ENCODE results near the gene ILF3.

The ILF3 gene

DNA sequence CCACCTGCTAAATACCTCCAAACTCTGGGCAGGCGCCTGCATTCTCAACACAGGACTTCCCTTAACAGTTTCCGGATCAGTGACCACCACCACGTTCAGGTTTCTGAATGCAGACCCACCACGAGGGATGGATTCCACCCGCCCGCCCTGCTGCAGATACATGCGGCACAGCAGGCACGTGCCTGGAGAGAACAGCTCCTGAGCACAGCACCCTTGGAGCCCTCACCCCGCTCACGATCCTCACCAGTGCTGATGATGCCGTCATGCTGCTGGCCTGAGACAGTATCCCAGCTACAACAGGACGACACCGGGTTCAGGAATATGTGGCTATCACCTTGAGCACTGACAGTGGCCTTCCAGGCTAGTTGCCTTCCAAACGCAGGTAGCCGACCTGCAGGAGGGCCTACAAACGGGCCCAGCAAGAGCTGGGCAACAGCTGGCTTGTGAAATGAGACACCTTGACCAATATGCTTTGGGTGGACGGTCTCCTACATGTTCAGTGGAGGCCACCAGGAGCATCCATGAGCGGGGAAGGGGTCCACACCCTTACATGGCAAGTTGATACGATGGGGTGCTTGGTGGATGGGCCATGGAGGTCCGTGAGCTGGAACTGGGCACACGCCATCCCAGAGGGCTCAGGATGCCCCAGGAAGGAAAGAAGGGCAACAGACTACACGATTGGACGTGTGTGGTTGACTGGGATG is 37.2 kb downstream of the ILF3 start:
- no peak for DNase-seq (ENCODE audit: low read depth)
- no peak overlapping the region for H3K4me3 ChIP-seq (ENCODE audit: low read depth, low read length)

DNA sequence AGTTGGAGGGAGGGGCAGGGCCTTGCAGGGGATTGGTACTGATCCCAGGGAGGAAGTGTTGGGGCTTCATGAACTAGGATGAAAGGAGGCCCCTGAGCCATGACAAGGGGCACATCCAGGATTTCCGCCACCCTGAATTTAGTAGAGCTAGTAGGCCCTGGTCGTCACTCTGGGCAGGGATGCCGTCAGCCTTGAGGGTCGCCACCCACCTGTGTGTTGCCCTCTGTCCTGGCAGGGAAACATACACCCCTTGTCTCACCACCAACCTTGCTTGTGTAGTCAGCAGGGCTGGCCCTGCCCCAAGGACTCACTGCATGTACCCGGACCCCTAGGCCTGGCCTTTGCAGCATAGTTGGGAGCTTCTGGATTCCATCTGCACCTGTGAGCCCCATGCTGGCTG is 37.7 kb downstream of the ILF3 start:
- no peak overlapping the region for H3K4me3 ChIP-seq (ENCODE audit: low read depth, low read length)
- no peak for DNase-seq (ENCODE audit: low read depth)

DNA sequence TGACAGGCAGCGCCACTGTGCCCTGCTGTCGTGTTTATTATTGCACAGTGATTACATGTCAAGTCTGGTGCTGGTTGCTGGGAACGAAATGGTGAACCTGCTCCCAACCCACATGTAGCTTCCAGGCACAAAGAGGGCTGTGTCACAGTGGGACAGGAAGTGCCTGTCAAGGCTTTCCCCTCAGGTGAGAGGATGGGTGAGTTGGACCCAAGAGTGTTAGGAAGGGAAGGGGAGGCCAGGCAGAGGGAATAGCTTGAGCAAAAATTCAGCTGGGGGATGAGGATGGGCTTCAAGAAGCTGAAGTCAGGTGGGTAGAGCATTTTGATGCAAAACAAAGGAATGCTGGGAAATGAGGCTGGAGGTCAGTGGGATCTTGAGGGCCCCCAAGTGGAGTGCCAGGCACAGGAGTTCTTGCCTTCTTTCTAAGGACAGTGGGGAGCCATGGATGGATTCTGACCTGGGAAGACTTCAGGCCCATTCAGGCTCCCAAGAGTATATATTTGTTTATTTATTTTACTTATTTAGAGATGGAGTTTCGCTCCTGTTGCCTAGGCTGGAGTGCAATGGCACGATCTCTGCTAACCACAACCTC is 38.6 kb downstream of the ILF3 start:
- DNase-seq (ENCODE audit: low read depth), result no peak

DNA sequence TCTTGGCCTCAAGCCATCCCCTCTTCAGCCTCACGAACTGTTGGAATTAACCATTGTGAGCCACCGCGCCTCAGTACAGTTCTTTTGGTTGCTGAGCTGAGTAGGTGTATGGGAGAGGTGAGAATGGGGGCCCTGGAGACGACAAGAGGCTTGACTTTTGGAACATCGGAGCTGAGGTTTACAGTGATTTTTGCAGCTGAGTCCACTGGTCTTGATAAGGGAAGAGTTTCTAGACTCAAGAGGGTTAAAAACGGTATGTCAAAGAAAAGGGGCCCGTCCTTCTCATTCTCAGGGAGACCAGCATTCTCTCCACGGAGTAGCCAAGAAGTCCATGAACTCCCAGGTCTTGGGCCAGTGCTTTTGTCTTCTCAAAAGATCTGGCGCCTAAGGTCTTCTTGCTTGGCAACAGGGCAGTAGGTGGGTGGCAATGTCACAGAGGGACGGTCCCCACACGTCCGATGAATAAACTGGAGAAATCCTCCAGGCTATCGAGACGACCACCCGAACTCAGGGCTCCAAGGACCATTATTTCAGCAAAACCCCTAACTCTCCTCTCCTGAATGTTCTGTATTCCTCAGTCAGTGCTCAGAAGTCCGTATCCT is 40.7 kb downstream of the ILF3 start:
- no peak for DNase-seq (ENCODE audit: low read depth)
- H3K4me3 ChIP-seq (ENCODE audit: low read depth, low read length), result no peak overlapping the region

More for the DNA sequence above, 38.6 kb downstream of the ILF3 start:
- H3K4me3 ChIP-seq (ENCODE audit: low read depth, low read length), result no peak overlapping the region

DNA sequence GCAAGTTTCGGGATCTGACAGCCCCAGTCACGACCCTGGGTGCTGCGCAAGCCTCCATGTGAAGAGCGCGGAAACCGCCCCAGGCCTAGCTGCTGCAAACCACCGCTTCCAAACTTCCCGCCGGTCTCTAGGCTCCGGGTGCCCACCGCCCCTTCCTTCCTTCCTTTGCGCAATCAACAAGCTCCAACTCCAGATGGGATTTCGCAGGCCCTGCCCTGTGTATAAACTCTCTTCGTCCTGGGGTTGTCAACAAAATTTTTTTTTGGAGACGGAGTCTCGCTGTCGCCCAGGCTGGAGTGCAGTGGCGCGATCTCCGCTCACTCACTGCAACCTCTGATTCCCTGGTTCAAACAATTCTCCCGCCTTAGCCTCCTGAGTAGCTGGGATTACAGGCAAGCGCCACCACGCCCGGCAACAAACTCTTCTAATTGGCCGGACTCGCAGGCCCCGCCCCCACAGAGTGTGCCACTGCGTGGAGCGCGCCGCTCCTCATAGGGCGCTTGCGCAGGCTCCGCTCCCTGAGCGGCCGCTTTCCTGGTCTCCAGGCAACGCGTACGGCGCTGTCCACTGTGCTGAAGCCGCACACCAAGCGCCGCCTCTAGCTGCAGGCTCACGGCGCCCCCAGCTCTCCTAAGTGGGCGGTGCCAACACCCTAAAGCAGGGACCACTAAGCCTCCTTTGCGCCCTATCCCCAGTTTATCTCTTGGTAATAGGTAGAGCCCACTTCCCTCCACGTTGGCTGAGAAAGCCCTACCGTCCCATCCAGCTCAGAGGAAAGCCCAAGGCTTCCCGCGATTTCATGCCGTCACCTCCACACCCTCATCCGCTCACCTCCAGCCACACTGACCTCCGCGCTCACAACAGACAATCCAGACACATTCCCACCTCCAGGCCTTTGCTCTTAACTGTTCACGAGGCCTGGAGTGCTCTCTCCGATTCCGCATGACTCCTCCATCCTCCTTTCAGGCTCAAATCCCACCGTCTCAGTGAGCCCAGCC is 41.6 kb downstream of the ILF3 start:
- peak overlapping the region; percentile 24 for H3K4me3 ChIP-seq (ENCODE audit: low read depth, low read length)
- peak; percentile 78 for DNase-seq (ENCODE audit: low read depth)

DNA sequence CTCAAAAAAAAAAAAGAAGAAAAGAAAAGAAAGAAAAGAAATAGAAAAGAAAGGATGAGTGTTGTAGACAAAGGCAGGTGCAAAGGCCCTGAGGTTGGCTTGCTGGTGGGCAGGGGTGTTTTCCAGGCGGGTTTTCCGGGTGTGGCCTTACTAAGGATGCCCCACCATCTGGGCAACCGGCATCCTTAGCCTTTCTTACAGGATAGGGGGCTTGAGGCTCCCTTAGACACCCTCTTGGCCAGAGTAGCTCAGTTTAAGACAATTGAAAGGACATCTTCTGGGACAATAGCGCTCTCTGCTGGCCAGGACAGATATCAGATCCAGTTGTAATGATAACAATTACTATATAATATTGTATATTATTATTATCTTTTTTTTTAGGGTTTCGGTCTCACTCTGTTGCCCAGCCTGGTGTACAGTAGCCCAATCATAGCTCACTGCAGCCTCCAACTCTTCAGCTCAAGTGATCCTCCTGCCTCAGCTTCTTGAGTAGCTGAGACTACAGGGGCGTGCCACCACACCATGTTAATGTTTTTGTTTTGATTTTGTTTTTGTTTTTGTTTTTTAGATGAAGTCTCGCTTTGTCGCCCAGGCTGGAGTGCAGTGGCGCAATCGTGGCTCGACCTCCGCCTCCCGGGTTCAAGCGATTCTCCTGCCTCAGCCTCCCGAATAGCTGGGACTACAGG is 45.6 kb downstream of the ILF3 start:
- DNase-seq (ENCODE audit: low read depth), result no peak
- no peak overlapping the region for H3K4me3 ChIP-seq (ENCODE audit: low read depth, low read length)

DNA sequence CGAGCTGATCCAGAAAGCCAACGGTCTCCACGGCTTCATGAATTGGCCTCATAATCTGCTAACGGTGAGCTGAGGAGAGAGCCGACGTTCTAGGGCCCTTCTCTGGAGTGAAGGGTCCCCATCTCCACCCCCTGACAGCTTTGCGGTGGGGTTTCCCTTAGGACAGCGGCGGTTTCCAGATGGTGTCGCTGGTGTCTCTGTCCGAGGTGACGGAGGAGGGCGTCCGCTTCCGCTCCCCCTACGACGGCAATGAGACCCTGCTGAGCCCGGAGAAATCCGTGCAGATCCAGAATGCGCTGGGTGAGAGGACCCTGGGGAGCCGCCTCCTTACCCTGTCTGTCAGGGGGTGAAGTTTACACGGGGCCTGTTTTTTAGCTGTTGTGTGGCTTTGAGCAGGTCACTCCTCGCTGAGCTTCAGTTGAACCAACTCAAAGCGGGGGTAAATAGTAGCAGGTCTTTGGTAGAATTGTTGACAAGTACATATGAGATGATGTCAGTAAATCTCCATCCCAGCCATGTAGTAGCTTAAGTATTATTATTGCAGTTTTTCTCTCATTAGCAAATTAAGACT is 47.9 kb downstream of the ILF3 start:
- no peak for DNase-seq (ENCODE audit: low read depth)
- peak overlapping the region; percentile 88 for H3K4me3 ChIP-seq (ENCODE audit: low read depth, low read length)

DNA sequence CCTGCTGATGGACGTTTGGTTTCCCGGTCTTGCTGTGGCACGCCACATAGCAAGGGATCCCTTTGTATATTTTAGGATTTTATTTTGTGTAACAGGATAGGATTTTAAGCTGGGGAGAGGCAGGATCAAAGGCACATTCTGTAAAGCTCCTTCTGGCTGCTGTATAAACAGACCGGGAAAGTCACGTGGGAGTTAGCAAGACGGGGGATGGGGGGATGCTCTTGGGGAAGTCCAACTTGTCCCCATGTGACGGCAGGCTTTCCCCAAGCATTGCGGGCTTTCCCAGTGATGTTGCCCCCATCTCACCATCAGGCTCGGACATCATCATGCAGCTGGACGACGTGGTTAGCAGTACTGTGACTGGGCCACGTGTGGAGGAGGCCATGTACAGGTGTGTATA is 52.8 kb downstream of the ILF3 start:
- no peak for DNase-seq (ENCODE audit: low read depth)
- H3K4me3 ChIP-seq (ENCODE audit: low read depth, low read length), result no peak overlapping the region

DNA sequence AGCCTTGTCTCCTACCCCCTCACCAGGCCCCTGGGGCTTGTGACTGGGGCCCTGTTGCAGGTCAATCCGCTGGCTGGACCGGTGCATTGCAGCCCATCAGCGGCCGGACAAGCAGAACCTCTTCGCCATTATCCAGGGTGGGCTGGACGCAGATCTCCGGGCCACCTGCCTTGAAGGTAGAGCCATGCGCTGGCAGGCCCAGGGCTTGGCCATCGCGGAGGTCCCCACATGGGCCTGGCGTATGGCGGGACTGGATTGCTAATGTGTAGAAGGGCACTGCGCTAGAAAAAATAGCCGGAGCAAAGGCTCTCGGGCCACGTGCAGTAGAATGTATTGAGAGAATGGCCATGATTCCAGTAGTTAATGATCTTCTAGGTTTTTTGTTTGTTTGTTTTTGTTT is 53.3 kb downstream of the ILF3 start:
- DNase-seq (ENCODE audit: low read depth), result no peak
- no peak overlapping the region for H3K4me3 ChIP-seq (ENCODE audit: low read depth, low read length)

DNA sequence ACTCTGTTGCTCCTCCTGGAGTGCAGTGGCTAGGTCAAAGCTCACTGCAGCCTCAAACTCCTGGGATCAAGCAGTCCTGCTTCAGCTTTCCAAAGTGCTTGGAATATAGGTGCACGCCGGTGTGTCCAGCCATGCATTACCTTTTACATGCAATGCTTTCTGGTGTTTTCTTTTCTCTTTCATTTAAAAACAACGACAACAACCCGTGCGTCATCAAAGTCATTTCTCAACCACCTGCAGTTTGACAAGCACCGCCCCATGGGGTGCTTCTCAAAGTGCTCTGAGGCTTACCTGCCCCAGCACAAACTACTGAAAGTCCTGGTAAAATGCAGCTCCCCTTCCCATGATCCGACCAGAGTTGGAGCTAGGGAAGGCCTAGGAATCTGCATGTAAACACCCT is 54.1 kb downstream of the ILF3 start:
- DNase-seq (ENCODE audit: low read depth), result no peak
- H3K4me3 ChIP-seq (ENCODE audit: low read depth, low read length), result no peak overlapping the region

DNA sequence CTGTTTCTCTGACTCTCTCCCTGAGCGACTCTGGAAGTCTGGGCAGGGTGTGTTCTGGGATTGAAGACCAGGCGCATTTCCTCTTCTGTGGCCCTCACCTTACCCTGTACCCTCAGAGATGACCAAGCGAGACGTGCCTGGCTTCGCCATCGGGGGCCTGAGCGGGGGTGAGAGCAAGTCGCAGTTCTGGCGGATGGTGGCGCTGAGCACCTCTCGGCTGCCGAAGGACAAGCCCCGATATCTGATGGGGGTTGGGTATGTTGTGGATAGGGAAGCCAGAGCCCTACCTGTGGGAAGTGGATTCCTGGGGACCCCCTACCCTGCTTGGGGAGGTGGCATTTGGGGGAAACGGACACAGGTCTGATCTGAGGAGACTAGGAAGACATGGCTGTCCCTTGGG is 57.9 kb downstream of the ILF3 start:
- no peak overlapping the region for H3K4me3 ChIP-seq (ENCODE audit: low read depth, low read length)
- DNase-seq (ENCODE audit: low read depth), result no peak

DNA sequence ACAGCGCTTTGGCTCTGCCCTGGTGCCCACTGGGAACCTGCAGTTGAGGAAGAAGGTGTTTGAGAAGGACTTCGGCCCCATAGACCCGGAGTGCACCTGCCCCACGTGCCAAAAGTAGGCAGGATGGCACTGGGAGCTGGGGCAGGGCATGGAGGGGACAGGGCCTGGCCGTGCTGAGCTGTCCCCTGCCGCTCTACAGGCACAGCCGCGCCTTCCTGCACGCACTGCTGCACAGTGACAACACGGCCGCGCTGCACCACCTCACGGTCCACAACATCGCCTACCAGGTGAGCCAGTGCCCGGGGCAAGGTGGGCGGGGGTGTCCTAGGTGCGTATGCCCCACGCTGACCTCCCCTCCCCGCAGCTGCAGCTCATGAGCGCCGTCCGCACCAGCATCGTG is 58.6 kb downstream of the ILF3 start:
- no peak overlapping the region for H3K4me3 ChIP-seq (ENCODE audit: low read depth, low read length)
- no peak for DNase-seq (ENCODE audit: low read depth)

DNA sequence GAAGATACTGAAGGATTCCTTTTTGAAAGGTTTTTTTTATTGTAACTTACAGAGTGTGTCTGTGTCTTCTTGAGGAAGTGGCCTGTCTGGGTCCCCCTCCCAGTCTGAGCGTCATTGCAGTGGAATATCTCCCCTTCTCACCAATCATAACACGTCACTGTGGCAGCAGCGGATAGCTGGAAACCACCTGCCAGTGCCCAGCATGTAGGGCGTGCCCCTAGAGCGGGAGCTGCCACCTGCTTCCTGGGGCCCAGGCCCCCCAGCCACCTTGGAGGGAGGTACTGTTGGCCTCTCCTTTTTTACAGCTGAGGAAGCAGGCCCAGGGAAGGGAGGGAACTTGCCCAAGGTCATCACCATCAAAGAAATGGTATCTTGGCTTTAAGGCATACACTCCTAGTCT is 59.2 kb downstream of the ILF3 start:
- no peak overlapping the region for H3K4me3 ChIP-seq (ENCODE audit: low read depth, low read length)
- DNase-seq (ENCODE audit: low read depth), result no peak

DNA sequence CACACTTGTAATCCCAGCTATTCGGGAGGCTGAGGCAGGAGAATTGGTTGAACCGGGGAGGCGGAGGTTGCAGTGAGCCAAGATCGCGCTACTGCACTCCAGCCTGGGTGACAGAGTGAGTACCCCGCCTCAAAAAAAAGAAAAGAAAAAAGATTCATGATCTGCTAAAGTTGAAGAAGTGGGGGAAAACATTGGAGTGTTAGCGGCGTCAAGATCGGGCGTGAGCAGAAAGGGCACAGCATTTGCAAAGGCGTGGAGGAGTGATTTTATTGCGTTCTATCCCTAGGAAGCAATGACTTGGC is 62.9 kb downstream of the ILF3 start:
- H3K4me3 ChIP-seq (ENCODE audit: low read depth, low read length), result peak overlapping the region; percentile 33
- DNase-seq (ENCODE audit: low read depth), result no peak

DNA sequence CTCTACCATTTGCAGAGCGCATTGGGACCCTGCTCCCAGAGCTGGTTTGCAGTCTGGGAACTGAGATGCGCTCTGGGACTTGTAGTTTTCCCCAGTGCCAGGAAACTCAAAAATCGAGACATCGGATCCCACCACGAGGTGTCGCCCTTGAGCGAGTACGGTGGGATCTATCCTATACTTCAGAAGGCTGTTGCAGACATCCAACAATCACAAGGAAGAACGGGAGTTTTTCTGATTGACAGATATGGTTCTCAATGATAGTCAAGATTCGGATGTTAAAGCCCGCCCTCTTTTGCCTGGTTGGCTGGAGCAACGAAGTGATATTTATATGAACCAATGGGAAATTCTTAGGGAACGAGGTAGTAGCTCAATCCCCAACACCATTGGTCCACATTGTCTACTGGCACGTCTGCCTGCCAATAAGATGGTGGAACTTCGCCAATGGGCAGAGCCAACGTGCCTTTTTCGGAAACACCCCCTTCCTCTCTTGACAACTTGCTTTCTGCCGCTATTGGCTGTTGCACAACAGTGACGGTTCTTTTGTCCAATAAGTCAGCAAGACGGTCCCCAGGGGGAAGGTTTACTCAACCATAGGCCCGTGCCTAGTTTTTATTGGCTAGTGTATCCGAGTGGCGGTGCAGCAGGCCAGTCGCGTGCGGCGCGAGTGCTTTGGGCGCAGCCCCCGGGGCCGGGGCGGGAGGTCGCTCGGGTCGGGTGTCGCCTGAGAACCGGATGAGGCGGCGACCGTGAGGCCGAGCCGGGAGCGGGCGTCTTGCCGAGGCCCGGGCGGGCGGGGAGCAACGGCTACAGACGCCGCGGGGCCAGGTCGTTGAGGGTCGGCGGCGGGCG is 63.4 kb downstream of the ILF3 start, which contains the start of gene DNM2:
DNM2 (plus strand) TSS at position 724 of the 849 bp plus-strand sequence. CDS start 164 bp downstream, outside the sequence.
- DNase-seq (ENCODE audit: low read depth), result peak; percentile 100
- peak within 1 kb of the TSS; percentile 85 for H3K4me3 ChIP-seq (ENCODE audit: low read depth, low read length)

DNA sequence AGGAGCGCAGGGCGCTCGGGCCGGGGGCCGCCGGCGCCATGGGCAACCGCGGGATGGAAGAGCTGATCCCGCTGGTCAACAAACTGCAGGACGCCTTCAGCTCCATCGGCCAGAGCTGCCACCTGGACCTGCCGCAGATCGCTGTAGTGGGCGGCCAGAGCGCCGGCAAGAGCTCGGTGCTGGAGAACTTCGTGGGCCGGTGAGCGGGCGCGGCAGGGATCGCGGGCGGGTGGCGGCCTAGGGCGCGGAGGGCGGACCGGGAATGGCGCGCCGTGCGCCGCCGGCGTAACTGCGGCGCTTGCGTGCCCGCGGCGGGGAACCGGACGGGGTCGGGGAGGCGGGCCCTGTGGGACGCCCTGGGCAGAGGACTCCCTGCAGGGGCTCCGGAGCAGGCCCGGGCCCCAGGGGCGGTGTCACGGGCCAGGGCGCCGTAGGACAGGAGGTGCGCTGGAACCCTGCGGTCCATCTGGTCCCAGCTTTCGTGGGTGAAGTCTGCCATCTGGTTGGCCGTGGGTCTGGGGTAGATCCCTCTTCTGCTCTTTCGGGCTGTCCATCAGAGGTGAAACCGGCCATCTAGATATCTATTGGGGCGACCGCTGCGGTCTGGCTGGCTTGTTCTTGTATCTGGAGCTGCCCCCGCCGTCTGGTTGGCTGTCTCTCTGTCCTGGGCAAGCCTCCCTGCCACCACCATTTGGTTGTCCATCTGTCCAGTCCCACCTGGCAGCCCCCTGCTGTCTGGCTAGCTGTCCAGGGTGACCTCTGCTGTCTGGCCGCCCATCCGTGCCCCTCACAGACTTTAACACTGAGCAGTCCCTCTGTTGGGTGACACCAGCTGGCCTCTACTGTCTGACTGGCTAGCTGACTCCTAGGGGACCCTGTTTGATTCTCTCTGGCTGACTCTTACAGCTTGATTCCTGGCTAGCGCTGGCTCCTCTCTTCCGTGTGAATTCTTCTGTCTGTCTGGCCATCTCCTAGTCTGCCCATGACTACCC is 64.4 kb downstream of the ILF3 start:
- no peak for DNase-seq (ENCODE audit: low read depth)
- peak overlapping the region; percentile 85 for H3K4me3 ChIP-seq (ENCODE audit: low read depth, low read length)

DNA sequence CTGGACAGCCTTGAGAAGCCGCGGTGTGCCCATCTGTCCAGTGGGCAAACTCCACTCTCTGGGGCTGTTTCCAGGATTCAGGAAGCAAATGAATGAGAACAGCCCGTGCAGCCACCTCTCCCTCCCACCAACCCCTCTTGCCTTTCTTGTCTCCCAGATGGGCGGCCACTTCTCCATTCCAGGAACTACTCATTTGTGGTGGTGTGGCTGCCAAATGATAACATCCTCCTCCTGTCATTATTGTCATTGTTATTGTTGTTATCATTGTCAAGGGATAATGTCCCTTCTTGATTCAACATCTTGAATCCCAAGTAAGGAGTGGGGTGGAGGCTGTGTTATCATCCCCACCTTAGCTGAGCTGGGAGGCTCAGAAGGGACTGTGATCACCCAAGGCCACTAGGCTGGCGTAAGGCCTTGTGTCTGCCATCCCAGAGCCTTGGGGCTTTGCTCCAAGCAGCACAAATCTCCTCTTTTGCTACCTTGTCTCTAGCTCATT is 65.4 kb downstream of the ILF3 start:
- DNase-seq (ENCODE audit: low read depth), result no peak
- H3K4me3 ChIP-seq (ENCODE audit: low read depth, low read length), result peak overlapping the region; percentile 85

Data from skeletal muscle cell (primary cell).